Measurements from ENCODE around the gene SERTAD3.
"Not testable (repeated sequence)": the region's sequence is repeated elsewhere in the genome, so short reads cannot be mapped to it uniquely, and the experiment has no call there.

Gene SERTAD3, protein sequence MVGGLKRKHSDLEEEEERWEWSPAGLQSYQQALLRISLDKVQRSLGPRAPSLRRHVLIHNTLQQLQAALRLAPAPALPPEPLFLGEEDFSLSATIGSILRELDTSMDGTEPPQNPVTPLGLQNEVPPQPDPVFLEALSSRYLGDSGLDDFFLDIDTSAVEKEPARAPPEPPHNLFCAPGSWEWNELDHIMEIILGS

DNA sequence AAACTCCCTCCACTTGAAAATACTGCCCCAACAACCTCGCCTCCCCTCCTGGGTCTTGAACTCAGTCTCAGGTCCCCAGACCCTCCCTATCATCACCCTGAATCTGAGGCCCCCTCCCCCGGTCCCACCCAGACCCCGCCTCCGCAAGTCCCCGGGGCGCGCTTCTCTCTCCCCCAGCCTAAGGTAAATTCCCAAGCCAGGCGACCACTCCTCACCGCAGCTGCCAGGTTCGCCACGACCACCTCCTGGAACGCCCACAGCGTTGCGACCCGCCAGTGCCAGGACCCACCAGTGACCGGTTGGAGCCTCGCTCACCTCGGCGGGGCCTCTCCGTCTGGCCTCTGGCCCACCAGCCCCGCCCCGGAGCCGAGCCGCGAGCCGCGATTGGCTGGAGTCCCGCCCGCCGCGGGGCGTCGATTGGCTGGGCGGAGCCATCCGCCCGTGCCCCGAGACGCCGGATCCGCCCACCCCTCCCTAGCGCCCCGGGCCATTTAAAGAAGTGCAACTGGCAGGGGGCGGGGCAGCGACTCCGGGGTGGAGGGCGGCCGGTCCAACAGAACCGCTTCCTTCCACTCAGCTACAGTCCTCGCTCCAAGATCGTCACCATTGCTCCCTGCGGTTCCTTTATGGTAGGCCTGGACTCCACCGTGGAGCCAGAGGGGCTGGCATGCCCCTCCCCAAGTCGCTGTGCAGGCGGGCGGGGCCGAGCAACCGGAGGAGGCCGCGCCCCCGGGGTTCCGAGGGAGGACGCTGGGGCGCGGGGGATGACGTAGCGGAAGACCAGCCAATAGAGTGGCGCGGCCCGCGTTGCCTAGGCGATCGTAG, at the start of gene SERTAD3:
TSS of gene SERTAD3 (minus strand) at position 336 of the 825 bp plus-strand sequence. CDS start 2,255 bp downstream, outside the sequence.
- DNase-seq (ENCODE audit: low read depth) = no peak

DNA sequence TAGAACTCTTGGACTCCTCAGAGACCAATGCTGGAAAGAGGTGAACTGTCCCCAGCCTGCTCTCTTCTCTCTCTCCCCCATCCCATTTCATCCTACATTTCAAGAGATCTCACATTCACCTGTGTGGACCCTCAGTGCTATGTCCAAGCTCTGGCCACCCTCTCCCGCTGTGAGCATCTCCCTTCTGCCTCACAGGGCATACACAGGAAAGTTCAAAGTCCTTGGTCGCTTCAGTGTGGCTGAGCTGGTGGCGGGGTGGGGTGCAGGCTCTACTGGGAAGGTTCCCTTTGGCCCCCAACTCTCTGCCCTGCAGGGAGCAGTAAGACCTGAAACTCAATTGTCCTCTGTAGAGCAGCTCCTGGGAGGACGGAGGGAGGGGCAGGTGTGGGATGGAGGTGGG, 49.6 kb upstream of the SERTAD3 start:
- no peak for DNase-seq (ENCODE audit: low read depth)

DNA sequence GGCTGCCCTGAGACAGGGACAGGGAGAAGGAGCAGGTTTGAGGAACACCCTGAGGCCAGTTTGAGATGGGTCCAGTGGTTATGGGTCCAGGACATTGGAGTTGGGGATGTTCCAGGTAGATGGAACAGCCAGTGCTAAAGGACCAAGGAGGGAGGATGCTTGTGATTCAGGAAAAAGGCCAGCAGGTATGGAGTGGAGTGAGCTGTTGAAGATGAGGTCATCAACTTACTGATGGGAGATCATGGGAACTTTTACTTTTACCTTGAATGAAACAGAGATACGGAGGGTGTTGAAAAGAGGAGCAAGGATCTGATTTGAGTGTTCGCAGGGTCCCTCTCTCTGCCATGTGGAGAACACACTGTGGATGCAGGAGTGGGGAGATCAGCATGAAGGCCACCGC, 48.1 kb upstream of the SERTAD3 start:
- DNase-seq (ENCODE audit: low read depth) = no peak

GRCh38 chr19:40489882-40490230, 45.7 kb upstream of the SERTAD3 start:
- DNase-seq (ENCODE audit: low read depth) = no peak

- no peak for DNase-seq (ENCODE audit: low read depth)
These were observed 41.9 kb upstream of the SERTAD3 start for GRCh38 chr19:40486017-40486416.

DNA sequence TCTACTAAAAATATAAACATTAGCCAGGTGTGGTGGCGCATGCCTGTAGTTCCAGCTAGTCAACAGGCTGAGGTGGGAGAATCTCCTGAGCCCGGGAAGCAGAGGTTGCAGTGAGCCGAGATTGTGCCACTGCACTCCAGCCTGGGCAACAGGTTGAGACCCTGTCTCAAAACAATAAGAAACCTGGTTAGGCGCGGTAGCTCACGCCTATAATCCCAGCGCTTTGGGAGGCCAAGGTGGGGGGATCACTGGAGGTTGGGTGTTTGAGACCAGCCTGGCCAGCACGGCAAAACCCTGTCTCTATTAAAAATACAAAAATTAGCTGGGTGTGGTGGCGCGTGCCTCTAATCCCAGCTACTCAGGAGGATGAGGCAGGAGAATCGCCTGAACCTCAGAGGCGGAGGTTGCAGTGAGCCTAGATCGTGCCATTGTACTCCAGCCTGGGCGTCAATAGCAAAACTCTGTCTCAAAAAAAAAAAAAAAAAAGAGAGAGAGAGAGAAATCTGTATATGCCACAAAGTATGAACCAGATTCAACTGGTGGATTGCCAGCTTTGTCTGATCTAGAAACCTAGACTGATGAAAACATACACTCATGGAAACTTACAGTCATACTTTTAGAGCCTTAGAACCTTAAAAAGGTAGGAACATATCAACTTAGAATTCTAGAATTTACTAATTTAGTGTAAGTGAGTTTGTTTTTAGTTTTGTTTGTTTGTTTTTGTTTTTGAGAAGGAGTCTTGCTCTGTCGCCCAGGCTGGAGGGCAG, 31.9 kb upstream of the SERTAD3 start:
- not testable (repeated sequence) for DNase-seq (ENCODE audit: low read depth)

DNA sequence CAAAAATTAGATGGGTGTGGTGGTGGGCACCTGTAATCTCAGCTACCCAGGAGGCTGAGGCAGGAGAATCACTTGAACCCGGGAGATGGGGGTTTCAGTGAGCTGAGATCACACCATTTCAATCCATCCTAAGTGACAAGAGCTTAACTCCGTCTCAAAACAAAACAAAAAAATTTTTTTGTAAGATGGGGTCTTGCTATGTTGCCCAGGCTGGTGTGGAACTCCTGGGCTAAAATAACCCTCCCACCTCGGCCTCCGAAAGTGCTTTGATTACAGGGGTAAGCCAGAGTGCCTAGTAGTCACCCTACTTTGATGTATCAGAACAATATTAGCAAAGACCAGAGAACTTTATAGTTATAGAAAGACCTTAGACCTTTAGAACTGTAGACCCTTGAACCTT, 30.6 kb upstream of the SERTAD3 start:
- DNase-seq (ENCODE audit: low read depth) = no peak

- DNase-seq (ENCODE audit: low read depth) = no peak
These were observed 28.4 kb upstream of the SERTAD3 start for GRCh38 chr19:40472516-40472915.

- DNase-seq (ENCODE audit: low read depth) = no peak
These were observed 27.0 kb upstream of the SERTAD3 start for GRCh38 chr19:40471111-40471510.

GRCh38 chr19:40469011-40469410, 24.9 kb upstream of the SERTAD3 start:
- no peak for DNase-seq (ENCODE audit: low read depth)

DNA sequence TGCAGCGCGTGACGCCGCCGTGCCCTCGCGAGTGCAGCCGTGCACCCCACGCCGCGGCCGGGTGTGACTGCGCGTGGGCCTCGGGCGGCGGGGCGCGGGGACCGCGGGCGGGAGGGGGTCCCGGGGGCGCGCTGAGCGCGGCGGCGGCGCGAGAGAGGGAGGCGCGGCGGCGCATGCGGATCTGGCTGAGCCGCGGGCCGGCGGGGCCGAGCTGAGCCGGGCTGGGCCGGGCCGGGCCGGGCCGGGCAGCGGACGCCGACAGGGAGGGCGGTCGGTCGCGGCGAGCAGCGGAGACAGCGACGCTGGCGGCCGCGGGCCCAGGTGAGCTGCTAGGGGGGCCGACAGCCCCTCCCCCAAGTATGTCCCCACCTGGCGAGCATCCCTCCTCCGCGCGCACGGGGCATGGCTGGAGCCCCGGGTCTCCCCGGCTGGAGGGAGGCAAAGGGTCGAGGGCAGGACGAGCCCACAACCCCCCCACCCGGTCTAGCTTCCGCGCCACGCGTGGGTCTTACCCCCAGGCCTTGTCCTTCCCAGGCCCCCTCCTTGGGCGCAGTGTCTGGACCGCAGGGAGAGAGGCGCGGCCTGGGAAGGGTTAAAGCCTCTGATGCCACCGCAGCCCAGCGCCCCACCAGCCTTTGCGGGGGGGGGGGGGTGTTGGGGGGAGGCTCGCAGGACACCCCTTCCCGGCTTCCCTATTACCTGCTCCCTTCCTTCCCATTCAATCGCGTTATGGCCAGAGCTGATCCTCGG, 23.0 kb upstream of the SERTAD3 start, which contains the start of gene SPTBN4:
TSS of gene SPTBN4 (plus strand) at position 17 of the 750 bp plus-strand sequence. CDS start 5,621 bp downstream, outside the sequence.
- no peak for DNase-seq (ENCODE audit: low read depth)

- no peak for DNase-seq (ENCODE audit: low read depth)
These were observed 22.3 kb upstream of the SERTAD3 start for GRCh38 chr19:40466219-40466984.

DNA sequence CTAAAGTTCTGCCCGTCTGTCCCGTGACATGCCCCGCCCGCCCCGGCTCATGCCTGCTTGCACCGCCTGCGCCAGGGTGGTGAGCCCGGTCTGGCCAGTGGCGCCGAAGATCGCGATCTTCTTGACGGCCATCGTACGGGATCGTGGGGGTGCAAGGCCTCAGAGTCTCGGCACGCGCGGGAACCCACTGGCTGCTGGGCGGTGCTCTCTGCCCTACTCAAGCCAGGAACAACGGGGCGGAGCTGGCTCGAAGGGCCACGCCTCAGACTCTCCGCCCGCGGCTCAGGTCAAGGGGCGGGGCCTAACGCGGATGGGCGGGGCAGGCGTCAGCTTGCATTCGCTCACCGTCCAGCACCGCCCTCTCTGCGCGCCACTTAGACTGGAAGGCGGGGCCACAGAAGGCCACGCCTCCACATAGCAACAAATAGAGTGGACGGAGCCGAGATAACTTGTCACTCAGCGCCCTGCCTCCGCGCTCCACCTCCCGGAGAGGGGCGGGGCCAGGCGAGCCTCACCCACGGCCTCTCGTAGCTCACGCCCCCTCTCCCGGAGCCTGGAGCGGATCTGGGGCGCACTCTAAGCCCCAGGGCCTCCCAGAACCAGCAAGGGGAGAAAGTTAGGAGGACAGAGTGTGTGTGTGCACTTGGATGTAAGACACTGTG, 21.6 kb upstream of the SERTAD3 start, which contains the start of gene BLVRB:
TSS of gene BLVRB (minus strand) at position 189 of the 662 bp plus-strand sequence. CDS start at position 132, 57 bp downstream.
- DNase-seq (ENCODE audit: low read depth) = peak; percentile 96

DNA sequence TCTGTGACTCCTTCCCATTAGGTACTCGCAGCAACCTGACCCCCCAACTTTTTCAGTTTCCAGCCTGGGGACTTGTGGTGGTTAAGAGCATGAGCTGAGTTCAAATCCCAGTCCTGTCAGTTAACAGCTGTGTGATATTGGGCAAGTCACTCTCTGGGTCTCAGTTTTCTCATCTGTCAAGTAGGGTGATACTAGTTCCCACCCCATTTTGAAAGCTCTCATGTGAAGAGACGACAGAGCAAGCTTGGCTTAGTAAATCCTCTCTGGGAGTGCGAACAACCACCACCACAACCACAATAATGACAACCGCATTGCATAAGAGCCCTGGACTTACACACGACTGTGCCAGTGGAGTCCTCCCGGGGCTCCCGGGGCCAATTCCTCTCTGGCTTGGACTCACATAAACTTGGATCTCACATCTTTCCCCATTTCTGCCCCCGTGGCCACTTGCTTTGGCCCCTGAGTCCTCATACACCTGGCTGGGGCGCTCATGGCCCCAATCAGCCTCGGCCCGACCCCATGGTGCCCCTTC, 21.0 kb upstream of the SERTAD3 start:
- DNase-seq (ENCODE audit: low read depth) = no peak

DNA sequence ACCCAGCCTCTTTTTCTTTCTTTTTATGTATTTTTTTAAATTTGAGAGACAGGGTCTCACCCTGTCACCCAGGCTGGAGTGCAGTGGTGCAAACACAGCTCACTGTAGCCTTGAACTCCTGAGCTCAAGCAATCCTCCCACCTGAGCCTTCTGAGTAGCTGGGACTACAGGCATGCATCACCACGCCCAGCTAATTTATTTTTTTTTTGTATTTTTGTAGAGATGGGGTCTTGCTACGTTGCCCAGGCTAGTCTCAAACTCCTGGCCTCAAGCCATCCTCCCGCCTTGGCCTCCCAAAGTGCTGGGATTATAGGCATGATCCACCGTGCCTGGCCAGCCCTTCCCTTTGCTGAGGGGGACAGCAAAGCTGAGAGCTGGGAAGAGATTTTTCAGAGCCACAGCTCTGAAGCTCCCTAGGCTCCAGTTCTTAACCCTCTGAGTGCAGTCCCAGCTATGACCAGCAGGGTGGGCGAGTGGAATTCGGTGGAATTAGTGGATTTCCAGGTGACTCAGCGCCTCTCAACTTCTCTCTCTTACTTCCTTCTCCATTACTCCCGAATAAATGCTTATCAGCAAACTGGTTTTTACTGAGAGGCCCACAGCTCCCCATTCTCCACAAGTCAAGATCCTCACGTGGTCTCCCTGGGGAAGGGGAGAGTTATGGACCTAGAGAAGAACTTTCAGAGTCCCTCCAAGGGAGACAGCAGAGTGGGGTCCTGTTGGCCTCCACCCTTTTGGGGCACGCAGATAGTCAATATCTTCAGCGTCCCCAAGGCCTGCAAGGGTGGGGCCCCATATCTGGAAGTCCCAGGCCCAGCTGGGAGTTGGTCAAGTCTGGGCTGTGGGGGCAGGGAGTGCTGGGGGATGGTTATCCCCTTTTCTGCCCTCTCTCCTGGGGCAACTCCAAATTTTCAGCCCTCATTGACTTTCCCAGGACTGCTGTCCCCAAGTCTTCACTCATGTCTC, 20.2 kb upstream of the SERTAD3 start:
- no peak for DNase-seq (ENCODE audit: low read depth)

DNA sequence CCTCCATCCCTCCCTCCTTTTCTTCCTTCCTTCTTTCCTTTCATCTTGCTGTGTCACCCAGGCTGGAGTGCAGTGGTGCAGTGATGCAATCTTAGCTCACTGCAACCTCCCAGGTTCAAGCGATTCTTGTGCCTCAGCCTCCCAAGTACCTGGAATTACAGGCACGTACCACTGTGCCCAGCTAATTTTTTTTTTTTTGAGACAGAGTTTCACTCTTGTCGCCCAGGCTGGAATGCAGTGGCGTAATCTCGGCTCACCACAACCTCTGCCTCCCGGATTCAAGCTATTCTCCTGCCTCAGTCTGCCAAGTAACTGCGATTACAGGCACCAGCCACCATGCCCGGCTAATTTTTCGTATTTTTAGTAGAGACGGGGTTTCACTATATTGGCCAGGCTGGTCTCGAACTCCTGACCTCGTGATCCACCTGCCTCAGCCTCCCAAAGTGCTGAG, 19.5 kb upstream of the SERTAD3 start:
- DNase-seq (ENCODE audit: low read depth) = not testable (repeated sequence)

GRCh38 chr19:40461669-40462221, 17.6 kb upstream of the SERTAD3 start:
- no peak for DNase-seq (ENCODE audit: low read depth)

- DNase-seq (ENCODE audit: low read depth) = no peak
These were observed 16.1 kb upstream of the SERTAD3 start for GRCh38 chr19:40460185-40460584.

DNA sequence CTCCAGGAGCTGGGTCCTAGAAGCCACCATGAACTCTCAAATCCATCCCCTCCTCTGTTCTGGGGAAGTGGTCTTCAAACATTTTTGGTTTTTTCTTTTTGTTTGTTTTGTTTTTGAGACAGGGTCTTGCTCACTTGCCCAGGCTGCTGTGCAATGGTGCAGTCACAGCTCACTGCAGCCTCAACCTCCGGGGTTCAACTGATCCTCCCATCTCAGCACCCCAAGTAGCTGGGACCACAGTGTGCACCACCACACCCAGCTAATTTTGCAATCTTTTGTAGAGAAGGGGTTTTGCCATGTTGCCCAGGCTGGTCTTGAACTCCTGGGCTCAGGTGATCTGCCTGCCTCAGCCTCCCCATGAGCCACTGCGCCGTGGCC, 14.5 kb upstream of the SERTAD3 start:
- DNase-seq (ENCODE audit: low read depth) = no peak

Data from non-pigmented ciliary epithelial cell (primary cell).